WTC11 (cell line): ENCODE results near the gene PPP2R5A.

ENCODE experiments used
- CTCF ChIP-seq: fragments of 200-600 bp; IDR thresholded peaks from 2 replicates; pipeline ENCODE4 v1.8.0; 2022; ENCODE audit warnings: antibody characterized with exemption
- JAZF1 ChIP-seq: fragments of 250-450 bp; sonication (Bioruptor Pico); IDR thresholded peaks from 2 replicates; pipeline ENCODE4 v1.9.0; 2021; ENCODE audit warnings: moderate library complexity, mild to moderate bottlenecking, inconsistent platforms
- NR3C1 ChIP-seq: sonication (generic); formaldehyde crosslinking; conservative IDR thresholded peaks from 2 replicates; pipeline ENCODE4 v1.8.1; 2023; ENCODE audit warnings: low read depth, mild to moderate bottlenecking, missing genetic modification reagents
- SOX15 ChIP-seq: fragments of 250-450 bp; sonication (Bioruptor Pico); IDR thresholded peaks from 2 replicates; pipeline ENCODE4 v1.9.0; 2021; ENCODE audit warnings: mild to moderate bottlenecking
- TCF7 ChIP-seq: sonication (generic); formaldehyde crosslinking; IDR thresholded peaks from 2 replicates; pipeline ENCODE4 v1.8.0; 2022; ENCODE audit warnings: mild to moderate bottlenecking, low read depth, missing genetic modification reagents, moderate library complexity
- ZNF232 ChIP-seq: sonication (generic); formaldehyde crosslinking; IDR thresholded peaks from 2 replicates; pipeline ENCODE4 v1.8.0; 2022; ENCODE audit warnings: mild to moderate bottlenecking, missing genetic modification reagents
- ZNF263 ChIP-seq: sonication (generic); formaldehyde crosslinking; IDR thresholded peaks from 2 replicates; pipeline ENCODE4 v1.8.1; 2022; ENCODE audit warnings: low read depth, mild to moderate bottlenecking, moderate library complexity, missing genetic modification reagents
- ZNF671 ChIP-seq: fragments of 250-450 bp; sonication (Bioruptor Pico); IDR thresholded peaks from 2 replicates; pipeline ENCODE4 v1.8.0; 2021; ENCODE audit warnings: mild to moderate bottlenecking
- TF ChIP-seq, protein P1 (sequence below): sonication (generic); formaldehyde crosslinking; IDR thresholded peaks from 2 replicates; pipeline ENCODE4 v1.8.0; 2022; ENCODE audit warnings: mild to moderate bottlenecking, missing genetic modification reagents
- TF ChIP-seq, protein P2 (sequence below): sonication (generic); formaldehyde crosslinking; IDR thresholded peaks from 2 replicates; pipeline ENCODE4 v1.8.1; 2022; ENCODE audit warnings: low read depth, missing genetic modification reagents, borderline replicate concordance
- TF ChIP-seq, protein P3 (sequence below): fragments of 250-450 bp; sonication (Bioruptor Pico); IDR thresholded peaks from 2 replicates; pipeline ENCODE4 v1.9.0; 2021; ENCODE audit warnings: mild to moderate bottlenecking, borderline replicate concordance

DNA sequence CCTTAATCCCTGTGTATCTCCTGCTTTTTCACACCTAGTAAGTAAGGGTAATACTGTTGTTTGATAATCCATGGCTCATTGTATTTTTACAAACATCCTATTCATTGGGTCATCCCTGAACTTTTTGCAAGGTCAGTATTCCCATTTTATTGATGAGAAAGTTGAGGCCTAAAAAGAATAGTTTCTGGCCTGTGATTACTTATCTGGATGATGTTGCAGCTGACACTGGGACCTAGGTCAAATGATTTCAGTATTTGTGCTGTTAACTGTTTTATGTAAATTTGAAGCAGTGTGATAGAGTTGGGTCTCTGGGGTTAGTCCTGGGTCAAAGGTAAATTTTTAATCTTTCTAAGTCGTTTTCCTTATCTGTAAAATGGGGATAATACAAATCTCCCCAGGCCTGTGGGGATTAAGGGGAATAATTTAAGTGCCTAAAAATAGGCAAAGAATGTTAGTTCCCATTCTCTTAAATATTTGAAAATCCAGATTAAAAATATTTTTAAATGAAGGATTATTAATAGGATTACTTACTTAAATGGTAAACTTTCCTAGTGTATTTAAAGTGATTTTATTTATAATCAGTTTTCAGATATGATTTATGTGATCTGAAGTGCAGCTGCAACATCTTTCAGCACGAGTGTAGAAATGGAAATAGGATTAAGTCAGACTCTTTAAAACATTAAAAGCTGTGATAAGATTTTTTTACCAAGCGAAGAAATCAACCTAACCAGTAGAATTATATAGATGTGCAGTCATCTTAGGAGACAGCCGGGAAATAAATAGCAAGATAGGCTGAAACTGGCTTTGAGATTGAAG is 4.3 kb downstream of the PPP2R5A start:
- TF ChIP-seq CTCF: no peak
- TF ChIP-seq, protein P1, sequence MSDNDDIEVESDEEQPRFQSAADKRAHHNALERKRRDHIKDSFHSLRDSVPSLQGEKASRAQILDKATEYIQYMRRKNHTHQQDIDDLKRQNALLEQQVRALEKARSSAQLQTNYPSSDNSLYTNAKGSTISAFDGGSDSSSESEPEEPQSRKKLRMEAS: no peak
- TF ChIP-seq SOX15 (CRISPR knock-in tag): no peak
- no peak for TF ChIP-seq ZNF232 (CRISPR knock-in tag)
- no peak for TF ChIP-seq JAZF1 (CRISPR knock-in tag)
- TF ChIP-seq TCF7 (CRISPR knock-in tag): no peak
- TF ChIP-seq, protein P2, sequence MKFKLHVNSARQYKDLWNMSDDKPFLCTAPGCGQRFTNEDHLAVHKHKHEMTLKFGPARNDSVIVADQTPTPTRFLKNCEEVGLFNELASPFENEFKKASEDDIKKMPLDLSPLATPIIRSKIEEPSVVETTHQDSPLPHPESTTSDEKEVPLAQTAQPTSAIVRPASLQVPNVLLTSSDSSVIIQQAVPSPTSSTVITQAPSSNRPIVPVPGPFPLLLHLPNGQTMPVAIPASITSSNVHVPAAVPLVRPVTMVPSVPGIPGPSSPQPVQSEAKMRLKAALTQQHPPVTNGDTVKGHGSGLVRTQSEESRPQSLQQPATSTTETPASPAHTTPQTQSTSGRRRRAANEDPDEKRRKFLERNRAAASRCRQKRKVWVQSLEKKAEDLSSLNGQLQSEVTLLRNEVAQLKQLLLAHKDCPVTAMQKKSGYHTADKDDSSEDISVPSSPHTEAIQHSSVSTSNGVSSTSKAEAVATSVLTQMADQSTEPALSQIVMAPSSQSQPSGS (CRISPR knock-in tag): no peak
- no peak for TF ChIP-seq ZNF671
- TF ChIP-seq, protein P3, sequence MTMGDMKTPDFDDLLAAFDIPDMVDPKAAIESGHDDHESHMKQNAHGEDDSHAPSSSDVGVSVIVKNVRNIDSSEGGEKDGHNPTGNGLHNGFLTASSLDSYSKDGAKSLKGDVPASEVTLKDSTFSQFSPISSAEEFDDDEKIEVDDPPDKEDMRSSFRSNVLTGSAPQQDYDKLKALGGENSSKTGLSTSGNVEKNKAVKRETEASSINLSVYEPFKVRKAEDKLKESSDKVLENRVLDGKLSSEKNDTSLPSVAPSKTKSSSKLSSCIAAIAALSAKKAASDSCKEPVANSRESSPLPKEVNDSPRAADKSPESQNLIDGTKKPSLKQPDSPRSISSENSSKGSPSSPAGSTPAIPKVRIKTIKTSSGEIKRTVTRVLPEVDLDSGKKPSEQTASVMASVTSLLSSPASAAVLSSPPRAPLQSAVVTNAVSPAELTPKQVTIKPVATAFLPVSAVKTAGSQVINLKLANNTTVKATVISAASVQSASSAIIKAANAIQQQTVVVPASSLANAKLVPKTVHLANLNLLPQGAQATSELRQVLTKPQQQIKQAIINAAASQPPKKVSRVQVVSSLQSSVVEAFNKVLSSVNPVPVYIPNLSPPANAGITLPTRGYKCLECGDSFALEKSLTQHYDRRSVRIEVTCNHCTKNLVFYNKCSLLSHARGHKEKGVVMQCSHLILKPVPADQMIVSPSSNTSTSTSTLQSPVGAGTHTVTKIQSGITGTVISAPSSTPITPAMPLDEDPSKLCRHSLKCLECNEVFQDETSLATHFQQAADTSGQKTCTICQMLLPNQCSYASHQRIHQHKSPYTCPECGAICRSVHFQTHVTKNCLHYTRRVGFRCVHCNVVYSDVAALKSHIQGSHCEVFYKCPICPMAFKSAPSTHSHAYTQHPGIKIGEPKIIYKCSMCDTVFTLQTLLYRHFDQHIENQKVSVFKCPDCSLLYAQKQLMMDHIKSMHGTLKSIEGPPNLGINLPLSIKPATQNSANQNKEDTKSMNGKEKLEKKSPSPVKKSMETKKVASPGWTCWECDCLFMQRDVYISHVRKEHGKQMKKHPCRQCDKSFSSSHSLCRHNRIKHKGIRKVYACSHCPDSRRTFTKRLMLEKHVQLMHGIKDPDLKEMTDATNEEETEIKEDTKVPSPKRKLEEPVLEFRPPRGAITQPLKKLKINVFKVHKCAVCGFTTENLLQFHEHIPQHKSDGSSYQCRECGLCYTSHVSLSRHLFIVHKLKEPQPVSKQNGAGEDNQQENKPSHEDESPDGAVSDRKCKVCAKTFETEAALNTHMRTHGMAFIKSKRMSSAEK (CRISPR knock-in tag): no peak
- no peak for TF ChIP-seq NR3C1 (CRISPR knock-in tag)
- no peak for TF ChIP-seq ZNF263 (CRISPR knock-in tag)
